ENCODE results near the gene NOTCH4. TPM values are rescaled to one million over a fixed set of nuclear protein-coding genes. Genes with fewer than 3 reads are reported as not detected.

The NOTCH4 gene
- total and polyA plus RNA-seq, 9 of the 15 experiments (the other 6 are each of a cell fraction or from before 2014, with no cell fraction given) = 0.24 to 4.3 (median 1.7) TPM

DNA sequence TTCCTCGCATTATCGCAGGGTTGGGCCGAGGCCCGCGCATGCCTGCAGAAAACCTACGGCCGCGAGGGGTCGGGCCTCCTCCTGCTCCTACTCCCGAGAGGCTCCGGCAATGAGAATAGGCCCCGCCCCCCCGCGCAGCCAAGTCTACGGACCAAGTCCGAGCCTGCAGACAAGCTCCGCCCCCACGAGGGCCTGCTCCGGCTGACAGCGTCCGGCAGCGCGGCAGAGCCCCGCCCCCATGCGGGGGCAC, 28.3 kb downstream of the NOTCH4 start (continued):
- TF ChIP-seq, protein P1, sequence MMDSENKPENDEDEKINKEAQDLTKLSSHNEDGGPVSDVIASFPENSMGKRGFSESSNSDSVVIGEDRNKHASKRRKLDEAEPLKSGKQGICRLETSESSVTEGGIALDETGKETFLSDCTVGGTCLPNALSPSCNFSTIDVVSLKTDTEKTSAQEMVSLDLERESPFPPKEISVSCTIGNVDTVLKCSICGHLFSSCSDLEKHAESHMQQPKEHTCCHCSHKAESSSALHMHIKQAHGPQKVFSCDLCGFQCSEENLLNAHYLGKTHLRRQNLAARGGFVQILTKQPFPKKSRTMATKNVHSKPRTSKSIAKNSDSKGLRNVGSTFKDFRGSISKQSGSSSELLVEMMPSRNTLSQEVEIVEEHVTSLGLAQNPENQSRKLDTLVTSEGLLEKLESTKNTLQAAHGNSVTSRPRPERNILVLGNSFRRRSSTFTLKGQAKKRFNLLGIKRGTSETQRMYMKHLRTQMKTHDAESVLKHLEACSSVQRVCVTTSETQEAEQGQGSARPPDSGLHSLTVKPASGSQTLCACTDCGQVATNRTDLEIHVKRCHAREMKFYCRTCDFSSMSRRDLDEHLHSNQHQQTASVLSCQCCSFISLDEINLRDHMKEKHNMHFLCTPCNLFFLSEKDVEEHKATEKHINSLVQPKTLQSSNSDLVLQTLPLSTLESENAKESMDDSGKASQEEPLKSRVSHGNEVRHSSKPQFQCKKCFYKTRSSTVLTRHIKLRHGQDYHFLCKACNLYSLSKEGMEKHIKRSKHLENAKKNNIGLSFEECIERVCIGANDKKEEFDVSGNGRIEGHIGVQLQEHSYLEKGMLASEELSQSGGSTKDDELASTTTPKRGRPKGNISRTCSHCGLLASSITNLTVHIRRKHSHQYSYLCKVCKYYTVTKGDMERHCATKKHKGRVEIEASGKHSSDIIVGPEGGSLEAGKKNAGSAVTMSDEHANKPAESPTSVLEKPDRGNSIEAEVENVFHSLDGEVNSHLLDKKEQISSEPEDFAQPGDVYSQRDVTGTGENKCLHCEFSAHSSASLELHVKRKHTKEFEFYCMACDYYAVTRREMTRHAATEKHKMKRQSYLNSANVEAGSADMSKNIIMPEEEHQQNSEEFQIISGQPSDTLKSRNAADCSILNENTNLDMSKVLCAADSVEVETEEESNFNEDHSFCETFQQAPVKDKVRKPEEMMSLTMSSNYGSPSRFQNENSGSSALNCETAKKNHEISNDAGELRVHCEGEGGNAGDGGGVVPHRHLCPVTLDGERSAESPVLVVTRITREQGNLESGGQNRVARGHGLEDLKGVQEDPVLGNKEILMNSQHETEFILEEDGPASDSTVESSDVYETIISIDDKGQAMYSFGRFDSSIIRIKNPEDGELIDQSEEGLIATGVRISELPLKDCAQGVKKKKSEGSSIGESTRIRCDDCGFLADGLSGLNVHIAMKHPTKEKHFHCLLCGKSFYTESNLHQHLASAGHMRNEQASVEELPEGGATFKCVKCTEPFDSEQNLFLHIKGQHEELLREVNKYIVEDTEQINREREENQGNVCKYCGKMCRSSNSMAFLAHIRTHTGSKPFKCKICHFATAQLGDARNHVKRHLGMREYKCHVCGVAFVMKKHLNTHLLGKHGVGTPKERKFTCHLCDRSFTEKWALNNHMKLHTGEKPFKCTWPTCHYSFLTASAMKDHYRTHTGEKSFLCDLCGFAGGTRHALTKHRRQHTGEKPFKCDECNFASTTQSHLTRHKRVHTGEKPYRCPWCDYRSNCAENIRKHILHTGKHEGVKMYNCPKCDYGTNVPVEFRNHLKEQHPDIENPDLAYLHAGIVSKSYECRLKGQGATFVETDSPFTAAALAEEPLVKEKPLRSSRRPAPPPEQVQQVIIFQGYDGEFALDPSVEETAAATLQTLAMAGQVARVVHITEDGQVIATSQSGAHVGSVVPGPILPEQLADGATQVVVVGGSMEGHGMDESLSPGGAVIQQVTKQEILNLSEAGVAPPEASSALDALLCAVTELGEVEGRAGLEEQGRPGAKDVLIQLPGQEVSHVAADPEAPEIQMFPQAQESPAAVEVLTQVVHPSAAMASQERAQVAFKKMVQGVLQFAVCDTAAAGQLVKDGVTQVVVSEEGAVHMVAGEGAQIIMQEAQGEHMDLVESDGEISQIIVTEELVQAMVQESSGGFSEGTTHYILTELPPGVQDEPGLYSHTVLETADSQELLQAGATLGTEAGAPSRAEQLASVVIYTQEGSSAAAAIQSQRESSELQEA (IDR thresholded peaks at IDR 0.05; ENCODE audit: low read depth) = no peak
- TF ChIP-seq, protein P2, sequence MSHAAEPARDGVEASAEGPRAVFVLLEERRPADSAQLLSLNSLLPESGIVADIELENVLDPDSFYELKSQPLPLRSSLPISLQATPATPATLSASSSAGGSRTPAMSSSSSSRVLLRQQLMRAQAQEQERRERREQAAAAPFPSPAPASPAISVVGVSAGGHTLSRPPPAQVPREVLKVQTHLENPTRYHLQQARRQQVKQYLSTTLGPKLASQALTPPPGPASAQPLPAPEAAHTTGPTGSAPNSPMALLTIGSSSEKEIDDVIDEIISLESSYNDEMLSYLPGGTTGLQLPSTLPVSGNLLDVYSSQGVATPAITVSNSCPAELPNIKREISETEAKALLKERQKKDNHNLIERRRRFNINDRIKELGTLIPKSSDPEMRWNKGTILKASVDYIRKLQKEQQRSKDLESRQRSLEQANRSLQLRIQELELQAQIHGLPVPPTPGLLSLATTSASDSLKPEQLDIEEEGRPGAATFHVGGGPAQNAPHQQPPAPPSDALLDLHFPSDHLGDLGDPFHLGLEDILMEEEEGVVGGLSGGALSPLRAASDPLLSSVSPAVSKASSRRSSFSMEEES (CRISPR knock-in tag; IDR thresholded peaks at IDR 0.05) = no peak
- TF ChIP-seq ID3 (CRISPR knock-in tag; IDR thresholded peaks at IDR 0.05) (no peak), ID3 (tag; IDR thresholded peaks at IDR 0.05) (no peak), NELFE (IDR thresholded peaks at IDR 0.05; ENCODE audit: insufficient read depth, insufficient read length) (no peak), ZBTB11 (CRISPR knock-in tag; IDR thresholded peaks at IDR 0.05) (no peak; a peak in 1 of 6 replicates), MBD2 (IDR thresholded peaks at IDR 0.05; ENCODE audit: borderline replicate concordance, low read depth) (no peak), KHSRP (IDR thresholded peaks at IDR 0.05) (no peak), MTA2 (IDR thresholded peaks at IDR 0.05; ENCODE audit: low read depth) (no peak), HSF4 (CRISPR knock-in tag; IDR thresholded peaks at IDR 0.05; ENCODE audit: borderline replicate concordance) (no peak), ZBTB17 (CRISPR knock-in tag; IDR thresholded peaks at IDR 0.05) (no peak)
- TF ChIP-seq, protein P3, sequence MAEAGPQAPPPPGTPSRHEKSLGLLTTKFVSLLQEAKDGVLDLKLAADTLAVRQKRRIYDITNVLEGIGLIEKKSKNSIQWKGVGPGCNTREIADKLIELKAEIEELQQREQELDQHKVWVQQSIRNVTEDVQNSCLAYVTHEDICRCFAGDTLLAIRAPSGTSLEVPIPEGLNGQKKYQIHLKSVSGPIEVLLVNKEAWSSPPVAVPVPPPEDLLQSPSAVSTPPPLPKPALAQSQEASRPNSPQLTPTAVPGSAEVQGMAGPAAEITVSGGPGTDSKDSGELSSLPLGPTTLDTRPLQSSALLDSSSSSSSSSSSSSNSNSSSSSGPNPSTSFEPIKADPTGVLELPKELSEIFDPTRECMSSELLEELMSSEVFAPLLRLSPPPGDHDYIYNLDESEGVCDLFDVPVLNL (CRISPR knock-in tag; IDR thresholded peaks at IDR 0.05; ENCODE audit: low read depth) = no peak

All from K562 (cell line).